Muscle of arm (tissue), 12 donors: ENCODE data around the gene LY6G6C. TPM values are rescaled to one million over a fixed set of nuclear protein-coding genes. Genes with fewer than 3 reads are reported as not detected.

Source experiments
- DNase-seq: peaks from one replicate; pipeline ENCODE4 v3.0.0-alpha.2; 2013
- polyA plus RNA-seq, 12 donors: library from polyadenylated mRNA; unstranded; fragments of 120-200 nt; gene quantifications; one replicate each; pipeline ENCODE4 v1.2.1, GENCODE V29; 2013; ENCODE audit not compliant: insufficient read length in 12 of 12

Gene LY6G6C
- polyA plus RNA-seq, 12 donors: 0.28 to 6.6 (median 0.63) TPM; not detected in 5

DNA sequence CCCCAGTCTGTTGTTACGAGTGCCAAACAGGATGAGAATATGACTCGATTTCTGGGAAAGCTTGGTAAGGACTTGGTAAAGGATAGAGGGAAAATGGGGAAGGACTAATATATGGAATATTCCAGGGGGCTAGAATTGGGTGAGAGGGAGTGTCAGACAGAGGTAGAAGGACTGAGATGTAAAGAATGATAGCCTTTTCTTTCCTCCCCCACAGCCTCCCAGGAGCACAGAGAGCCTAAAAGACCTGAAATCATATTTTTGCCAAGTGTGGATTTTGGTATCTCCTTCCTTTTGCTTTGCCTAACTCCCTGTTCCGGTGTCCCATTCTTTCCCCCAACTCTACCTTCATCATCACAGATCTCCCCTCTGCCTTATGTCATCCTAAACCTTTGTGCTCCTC, 21.3 kb upstream of the LY6G6C start:
- no peak for DNase-seq

DNA sequence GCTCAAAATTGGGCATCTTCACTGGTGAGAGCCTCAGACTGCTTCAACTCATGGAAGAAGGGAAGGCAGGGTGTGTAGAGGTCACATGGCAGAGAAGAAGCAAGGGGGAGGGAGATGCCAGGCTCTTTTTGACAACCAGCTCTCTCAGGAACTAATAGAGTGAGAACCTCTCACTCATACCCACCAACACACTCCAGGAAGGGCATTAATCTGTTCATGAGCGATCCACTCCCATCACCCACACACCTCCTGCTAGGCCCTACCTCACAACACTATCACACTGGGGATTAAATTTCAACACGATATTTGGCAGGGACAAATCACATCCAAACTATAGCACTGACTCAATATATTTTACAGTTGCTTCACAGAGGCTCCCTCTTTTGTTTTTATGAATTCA, 20.3 kb upstream of the LY6G6C start:
- no peak for DNase-seq

DNA sequence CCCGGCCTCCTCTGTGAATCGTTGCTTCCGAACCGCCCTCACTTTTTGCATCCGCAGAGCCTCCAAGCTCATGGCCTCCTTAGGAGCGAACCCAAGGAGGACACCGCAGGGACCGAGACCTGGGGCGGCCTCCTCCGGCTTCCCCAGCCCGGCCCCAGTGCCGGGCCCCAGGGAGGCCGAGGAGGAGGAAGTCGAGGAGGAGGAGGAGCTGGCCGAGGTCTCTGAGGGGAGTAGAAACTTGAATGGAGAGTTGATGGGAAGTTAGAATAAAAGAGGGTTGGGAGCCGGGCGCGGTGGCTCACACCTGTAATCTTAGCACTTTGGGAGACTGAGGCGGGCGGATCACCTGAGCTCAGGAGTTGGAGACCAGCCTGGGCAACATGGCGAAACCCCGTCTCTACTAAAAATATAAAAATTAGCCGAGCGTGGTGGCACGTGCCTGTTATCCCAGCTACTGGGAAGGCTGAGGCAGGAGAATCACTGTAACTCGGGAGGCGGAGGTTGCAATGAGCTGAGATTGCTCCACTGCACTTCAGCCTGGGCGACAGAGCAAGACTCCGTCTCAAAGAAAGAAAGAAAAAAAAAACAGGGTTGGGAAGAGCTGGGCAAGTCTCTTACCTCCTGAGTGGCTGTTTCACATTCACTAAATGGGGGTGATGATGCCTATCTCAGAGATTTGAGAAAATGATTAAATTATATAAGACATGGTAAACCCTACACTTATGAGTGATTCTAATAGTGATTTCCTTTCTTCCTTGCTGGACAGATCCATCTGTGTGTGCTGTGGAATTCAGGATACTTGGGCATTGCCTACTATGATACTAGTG, 19.1 kb upstream of the LY6G6C start:
- no peak for DNase-seq

DNA sequence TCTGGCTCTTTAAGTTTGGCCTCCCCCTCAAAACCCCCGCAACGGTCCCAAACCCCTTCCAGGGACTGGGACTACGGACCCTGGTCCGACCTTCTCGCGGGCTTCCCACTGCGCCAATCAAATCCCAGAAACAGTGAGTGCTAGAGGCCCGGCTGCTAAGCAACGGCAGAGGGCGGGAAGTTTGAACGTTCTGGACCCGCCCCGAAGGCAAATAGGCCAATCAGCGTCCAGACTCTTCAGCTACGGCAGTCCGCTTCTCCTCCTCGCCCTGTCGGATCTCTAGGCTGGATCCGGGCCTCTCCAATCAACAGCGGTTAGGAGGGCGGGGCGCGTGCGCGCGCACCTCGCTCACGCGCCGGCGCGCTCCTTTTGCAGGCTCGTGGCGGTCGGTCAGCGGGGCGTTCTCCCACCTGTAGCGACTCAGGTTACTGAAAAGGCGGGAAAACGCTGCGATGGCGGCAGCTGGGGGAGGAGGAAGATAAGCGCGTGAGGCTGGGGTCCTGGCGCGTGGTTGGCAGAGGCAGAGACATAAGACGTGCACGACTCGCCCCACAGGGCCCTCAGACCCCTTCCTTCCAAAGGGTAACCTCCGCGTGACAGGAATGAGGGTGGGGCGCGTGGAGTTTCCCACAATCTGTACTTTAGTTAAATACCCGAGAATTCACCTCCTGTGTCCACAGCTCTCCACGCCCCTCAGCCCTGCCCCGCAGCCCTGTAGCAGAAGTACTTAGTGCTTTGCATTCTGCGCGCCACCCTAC, 18.3 kb upstream of the LY6G6C start, which contains the start of gene MSH5:
MSH5 (plus strand) TSS at position 367 of the 758 bp plus-strand sequence. CDS start 462 bp downstream, outside the sequence.
- DNase-seq: peak; percentile 99

DNA sequence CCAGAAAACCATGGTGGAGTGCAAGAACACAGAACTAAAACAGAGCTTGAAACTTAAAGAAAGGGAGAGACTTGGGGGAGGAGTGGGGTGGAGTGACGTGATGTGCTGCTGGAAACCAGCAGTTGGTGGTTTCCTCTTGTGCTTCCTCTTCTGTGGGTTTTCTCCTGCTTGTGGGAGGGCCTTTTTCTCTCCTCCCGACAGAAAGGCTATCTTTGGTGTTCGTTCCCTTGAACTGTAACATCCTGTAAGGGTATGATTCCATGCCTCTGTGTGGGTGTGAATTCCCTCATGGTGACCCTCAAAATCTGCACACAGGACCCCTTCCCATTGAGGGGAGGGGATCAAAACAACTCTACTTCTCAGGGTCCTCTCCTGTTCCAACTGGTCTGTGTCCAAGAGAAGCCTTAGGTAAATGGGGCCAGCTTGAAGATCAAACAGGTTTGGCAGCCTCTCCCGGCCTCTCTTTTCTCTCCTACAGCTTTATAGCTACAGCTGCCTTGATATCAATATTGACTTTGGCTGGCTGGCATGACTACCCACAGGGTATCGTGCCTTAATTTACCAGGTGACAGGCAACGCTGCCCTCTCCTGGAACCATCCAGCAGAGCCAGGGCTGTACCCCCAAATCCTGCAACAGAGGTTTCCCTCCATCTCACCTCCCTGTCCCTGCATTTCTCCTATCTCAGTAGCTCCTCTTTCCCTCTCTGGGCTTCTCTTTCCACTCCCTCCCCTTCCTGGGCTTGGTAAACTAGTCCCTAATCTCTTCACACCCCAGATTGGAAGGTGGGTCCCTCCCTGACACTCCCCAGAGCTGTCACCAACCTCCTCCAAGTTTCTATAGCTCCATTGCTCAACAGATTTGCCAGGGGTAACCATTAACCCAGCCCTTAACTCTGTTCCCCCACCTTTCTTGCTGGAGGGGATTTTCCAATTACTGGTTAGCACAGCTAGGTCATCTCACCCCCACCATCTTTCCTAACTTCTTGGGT, 16.7 kb upstream of the LY6G6C start:
- DNase-seq: peak; percentile 67

DNA sequence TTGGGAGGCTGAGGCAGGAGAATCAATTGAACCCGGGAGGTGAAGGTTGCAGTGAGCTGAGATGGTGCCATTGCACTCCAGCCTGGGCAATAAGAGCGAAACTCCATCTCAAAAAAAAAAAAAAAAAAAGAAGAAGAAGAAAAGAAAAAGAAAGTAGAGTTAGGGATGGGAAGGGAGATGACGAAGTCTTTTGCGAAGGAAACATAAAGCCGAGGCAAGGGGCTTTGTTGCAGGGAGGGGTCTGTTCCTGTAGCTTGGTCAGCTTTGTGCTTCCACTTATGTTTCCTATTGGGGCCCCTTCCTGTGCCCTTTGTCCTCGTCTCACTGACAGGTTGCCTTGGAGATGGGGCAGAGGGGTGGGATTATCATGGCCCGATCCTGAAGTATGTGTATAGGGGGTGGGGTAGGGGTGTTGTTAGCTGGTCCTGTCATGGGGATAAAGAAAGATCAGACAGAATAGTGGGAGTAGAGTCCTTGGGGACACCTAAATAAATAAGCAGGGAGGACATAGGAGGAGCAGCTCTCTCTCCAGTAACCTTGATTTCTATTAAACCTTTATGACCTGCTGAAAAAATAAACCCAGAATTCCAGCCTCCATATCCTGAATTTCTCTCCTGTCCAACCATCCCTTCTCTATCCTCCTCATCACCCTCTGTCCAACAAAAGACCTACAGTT, 15.9 kb upstream of the LY6G6C start:
- peak; percentile 25 for DNase-seq

DNA sequence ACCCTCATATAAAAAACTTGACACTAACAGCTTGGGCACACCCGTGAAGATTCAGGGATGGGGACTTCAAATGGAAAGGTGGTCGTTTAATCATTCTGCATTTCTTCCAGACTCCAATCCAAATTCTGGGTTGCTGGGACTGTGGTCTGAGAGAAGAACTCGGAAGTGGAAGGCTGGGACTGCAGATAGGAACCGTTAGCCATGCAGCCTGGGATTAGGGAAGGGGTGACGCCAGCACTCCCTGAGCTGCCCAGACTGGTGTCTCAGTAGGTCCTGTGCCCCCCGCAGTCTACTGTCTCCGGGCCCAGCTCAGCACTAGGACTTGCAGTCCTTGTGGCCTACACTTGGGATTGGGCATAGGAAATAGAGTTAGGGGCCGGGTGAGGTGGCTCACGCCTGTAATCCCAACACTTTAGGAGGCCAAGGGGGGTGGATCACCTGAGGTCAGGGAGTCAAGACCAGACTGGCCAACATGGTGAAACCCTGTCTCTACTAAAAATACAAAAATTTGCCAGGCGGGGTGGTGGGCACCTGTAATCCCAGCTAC, 15.3 kb upstream of the LY6G6C start:
- DNase-seq: no peak

DNA sequence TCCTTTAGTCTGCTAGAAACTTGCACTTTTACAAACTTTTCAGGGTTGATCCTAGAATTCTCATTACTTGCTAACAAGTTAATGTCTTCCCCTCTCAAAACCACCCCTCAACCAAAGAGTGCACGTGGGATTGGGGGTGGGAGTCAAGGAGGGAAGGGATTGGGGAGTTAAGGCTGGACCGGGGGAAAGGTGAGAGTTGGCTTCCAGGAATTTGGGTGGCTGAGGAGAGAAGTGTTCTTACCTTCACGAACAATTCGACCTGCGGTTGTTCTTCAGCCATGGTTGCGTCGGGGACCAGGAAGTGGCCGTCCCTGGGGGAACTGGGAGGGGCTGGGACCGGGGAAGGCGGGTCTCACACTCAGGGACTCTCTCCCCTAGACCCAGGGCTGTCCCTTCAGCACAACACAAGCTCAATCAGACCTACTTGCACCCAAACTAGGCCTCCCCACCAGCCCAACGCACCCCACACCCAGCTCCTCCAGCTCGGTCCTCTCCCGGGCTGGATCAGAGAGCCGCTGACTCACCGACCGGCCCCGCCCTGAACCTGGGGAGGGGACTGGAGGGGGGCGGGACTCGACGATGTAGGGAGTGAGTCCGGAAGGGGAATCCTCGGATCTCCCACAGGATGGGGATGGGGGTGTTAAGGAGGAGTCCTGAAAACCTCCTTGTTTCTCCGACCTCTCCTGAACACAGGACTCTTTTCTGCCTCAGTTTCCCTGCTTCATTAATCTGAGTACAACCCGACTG, 14.6 kb upstream of the LY6G6C start, which contains the start of gene CLIC1:
CLIC1 (minus strand) TSS at position 510 of the 747 bp plus-strand sequence; CDS start at position 280, 230 bp downstream.
- peak; percentile 85 for DNase-seq

DNA sequence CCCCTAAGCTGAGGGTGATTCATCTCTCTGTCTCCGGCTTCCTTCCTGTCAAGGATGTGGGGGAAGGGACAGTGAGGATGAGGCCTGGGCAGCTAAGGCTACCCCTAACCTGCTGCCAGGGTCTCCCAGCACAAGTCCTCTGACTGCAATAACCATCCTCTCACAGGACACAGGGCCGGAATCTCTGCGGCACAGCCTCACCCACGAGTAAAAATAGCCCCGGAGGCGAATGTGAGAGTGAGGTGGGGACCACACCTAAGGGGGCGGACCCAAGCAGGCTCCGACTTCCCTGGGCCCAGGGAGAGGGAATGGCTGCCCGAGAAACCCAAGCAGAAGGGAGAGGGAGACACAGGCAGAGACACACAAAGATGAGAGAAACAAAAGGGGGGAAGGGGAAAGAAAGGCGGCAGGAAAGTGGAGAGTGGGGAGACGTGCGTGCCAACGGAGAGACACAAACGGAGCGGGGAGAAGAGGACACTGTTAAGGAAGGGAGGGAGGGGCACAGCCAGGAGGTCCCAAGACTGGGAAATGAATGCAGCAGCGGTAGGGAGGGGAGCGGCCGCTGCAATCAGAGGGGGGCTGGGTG, 13.4 kb upstream of the LY6G6C start:
- DNase-seq: peak; percentile 41

DNA sequence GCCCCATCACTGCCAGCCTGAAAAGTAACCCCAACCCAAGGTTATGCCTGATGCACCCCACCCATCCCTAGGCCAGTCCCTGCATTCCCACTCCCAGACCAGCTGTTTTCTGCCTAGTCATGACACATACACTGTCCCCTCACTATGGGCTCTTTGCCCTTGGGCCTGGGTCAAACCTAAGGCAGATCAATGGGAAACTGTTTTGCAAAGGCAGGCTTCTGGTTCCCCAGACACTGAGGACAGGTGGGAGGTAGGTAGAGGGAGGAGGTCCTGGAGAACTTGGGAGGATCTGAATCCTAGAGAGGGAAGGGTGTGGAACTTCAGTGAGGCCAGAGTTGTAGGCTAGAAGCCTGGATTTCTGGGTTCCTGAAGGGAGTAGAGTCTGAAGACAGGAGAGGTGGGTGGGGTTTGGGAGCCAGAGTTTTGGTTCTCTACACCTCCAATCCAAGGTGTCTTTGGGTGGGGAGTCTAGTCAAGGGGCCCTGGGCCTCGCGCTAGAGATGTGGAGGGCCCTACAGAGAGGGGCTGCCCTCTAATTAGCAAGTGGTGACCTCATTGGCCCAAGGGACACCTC, 12.8 kb upstream of the LY6G6C start:
- DNase-seq: no peak

DNA sequence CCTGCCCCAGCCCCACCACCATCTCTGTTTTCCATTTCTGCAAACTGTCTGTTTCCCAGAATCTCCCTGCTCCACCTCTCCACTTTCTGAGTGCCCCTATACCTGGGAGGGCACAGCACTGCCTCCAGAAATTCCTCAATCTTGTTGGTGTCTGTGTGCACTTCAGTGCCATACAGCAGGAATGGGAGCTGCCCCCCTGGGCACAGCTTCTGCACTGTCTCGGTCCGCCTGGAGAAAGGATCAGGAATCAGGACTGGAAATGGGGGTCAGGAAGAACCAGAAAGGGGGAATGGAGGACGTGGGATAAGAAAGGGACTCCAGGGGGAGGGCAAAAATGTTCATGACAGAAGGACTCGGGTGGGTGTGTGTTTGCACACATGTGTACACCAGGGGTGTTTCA, 12.2 kb upstream of the LY6G6C start:
- no peak for DNase-seq

DNA sequence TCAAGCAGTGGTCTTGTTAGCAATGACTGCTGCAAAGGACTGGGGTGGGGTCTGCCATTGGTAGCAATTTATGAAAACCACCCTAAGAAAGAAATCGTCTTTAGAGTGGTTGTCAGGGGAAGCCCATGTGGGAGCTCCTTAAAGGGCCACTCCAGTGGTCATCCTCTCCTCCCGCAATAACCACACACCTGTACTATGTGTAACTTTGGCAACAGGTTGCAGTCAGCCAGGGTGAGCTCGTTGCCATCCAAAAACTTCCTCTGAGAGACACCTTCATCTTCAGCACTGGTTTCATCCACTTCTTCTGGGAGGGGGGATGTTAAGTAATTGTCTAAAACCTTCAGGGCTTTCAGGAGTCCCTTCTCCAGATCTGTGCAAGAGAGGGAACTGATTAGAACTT, 10.5 kb upstream of the LY6G6C start:
- DNase-seq: no peak

DNA sequence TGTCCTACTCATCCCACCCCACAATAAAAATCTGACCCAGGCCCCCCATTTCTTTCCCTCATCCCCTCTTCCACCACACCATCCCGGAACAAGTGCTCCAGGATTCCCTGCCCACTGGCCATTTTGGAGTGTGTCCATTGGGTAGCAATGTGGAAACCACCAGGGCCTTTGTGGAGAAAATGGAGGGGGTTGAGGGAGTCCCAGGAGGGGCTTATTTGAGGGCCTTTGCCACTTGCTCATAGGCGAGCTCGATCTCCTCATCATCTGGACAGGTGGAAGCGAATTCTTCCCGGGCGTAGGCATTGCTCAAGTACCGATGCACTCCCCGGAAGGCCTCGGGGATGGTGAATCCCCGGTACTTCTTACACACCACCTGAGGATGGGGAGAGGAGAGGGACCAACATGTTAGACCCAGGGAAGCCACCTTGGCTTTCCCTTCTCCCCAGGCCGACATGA, 9.1 kb upstream of the LY6G6C start:
- DNase-seq: no peak

DNA sequence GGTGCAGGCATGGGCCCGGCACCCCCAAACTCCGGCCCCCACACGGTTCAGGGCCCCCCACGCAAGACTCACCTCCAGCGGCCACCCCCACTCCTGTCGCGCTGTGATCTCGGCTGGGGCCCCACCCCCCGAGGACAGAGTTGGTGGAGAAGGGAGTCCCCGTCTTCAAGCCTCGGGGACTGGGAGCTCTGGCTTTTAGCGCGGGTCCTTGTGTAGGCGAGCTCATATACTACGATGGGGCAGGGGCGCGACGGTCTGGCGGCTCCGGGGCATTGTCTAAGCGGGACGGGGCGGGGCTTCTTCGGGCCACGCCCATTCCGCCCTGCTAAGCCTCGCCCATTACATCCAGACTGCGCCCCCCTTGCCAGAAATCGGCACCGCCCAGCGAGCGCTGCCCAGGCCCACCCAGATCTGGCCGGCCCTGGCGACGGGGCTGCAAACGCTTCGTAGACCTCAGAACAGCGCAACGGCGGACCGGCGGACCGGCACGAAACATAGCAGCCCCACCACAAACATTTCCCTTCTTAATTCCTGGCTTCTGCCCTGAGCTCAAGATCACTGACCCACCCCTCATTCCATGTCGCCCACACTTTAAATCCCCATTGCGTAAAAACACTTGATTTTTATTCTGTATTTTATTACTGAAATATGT, 8.6 kb upstream of the LY6G6C start:
- DNase-seq: peak; percentile 96

DNA sequence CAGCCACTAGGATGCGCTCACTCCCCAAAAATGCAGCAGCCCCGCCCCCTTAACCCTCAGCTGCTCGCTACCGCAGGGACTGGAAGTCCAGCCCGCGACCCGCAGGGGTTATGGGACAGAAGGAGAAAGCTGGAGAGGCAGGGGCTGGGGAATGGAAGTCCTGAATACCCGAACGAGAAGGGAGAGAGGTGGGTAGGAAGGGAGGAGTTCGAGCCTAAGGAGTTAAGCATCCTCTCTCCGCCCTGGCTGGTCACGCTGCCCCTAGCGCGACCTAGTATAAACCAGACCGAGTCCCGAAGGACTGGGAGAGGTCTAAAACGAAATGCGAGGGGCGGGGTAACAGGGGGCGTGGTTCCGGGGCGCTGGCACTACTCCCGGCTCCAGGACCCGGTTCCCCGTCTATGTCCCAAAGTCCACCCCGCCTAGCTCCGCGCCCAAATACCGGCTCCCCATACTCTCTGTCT, 8.0 kb upstream of the LY6G6C start:
- peak; percentile 94 for DNase-seq

DNA sequence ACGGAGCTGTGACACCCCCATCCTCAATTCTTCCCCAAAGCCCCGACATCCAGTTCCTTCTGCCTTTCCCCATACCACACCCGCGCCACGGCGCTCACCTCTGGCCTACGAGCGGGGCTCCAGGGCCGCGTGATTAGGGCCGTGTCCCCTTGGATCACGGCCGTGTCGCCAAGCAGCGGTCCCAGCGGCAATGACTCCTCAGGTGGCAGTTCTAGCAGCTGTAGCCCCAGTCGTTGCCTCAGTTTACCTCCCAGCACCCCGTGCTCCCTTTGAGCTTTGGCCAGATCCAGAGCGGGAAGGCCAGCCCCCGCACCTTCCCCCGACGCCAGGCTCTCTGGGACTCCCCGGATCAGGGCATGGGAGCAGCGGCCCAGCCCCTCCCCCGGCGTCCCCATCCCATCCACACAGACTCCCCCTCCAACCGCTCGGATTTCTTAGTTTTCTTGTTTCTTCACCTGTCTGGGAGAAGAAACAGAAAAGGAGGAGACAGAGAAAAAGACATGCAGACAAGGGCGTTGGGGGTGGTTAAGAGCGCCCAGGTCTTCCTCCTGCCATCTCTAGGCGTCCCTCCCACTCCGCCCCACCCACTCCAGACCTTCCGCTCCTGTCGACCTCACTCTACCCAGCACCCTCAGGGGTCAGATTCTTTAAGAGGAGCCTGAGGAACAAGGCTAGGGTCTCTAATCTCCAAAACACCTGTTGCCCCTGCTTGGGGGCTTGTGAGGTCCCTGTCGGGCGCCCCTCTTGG, 7.4 kb upstream of the LY6G6C start, which contains the start of gene DDAH2:
DDAH2 (minus strand) TSS at position 533 of the 748 bp plus-strand sequence; CDS start at position 395, 138 bp downstream.
- DNase-seq: no peak
